ENCODE data around the gene TBC1D22B.

Gene TBC1D22B

DNA sequence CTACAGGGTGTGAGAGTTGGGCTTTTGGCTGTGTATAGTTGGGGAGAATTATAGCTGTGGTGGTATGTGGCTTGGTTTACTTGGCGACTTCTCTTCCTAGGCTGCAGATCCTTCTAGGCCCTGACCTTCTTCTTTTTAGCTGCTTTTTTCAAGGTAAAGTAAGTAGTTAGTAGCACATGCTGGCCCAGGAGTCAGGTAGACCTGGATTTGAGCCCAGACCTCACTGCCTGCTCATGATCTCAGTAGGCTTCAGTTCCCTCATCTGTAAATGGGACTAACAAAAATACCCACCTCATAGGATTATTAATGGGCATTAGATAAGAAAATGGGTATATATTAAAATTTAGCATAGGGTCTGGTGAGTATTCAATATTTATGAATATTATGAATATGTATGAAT, 17.8 kb downstream of the TBC1D22B start:
- no peak for TF ChIP-seq EZH2phosphoT487 (conservative IDR thresholded peaks at IDR 0.05; ENCODE audit: low read length)
- no peak for TF ChIP-seq CTCF (IDR thresholded peaks at IDR 0.05; ENCODE audit: insufficient read depth, low read length, poor library complexity, severe bottlenecking)
- H4K20me1 ChIP-seq (ENCODE audit: low read depth, low read length) = no peaks in the 10 kb centered on the region
- no peak overlapping the region for H3K9ac ChIP-seq (ENCODE audit: low read length)
- H3K36me3 ChIP-seq (ENCODE audit: low read length) = 0 out of 2 replicates have a peak, but pooled peaks cover 3% of the 10 kb centered on the region
- H3K79me2 ChIP-seq (ENCODE audit: insufficient read depth, low read length) = no peaks in the 10 kb centered on the region
- H3K27me3 ChIP-seq (ENCODE audit: low read length) = no peaks in the 10 kb centered on the region
- H3K9me2 ChIP-seq (replicated peaks; ENCODE audit: insufficient read depth, low read length) = no peaks in the 10 kb centered on the region
- no peaks in the 10 kb centered on the region for H3K9me3 ChIP-seq (ENCODE audit: insufficient read depth, low read length)
- no peak overlapping the region for H3K27ac ChIP-seq (ENCODE audit: low read depth, low read length)
- no peak overlapping the region for H3K4me3 ChIP-seq (ENCODE audit: insufficient read depth, low read length, poor library complexity, severe bottlenecking)
- no peak overlapping the region for H2AFZ ChIP-seq (ENCODE audit: low read depth, low read length, severe bottlenecking)
- no peaks in the 10 kb centered on the region for H3F3A ChIP-seq (ENCODE audit: insufficient read depth)
- H3K4me2 ChIP-seq (ENCODE audit: low read depth, low read length, poor library complexity, severe bottlenecking) = no peak overlapping the region

- Histone ChIP-seq H3K27ac (ENCODE audit: low read depth, low read length) (no peak overlapping the region), H3K4me2 (ENCODE audit: low read depth, low read length, poor library complexity, severe bottlenecking) (no peak overlapping the region), H3K4me3 (ENCODE audit: insufficient read depth, low read length, poor library complexity, severe bottlenecking) (no peak overlapping the region), H3K36me3 (ENCODE audit: low read length) (no peaks in the 10 kb centered on the region), H3K79me2 (ENCODE audit: insufficient read depth, low read length) (no peaks in the 10 kb centered on the region), H3F3A (ENCODE audit: insufficient read depth) (no peaks in the 10 kb centered on the region), H3K9ac (ENCODE audit: low read length) (no peak overlapping the region), H3K27me3 (ENCODE audit: low read length) (no peaks in the 10 kb centered on the region), H2AFZ (ENCODE audit: low read depth, low read length, severe bottlenecking) (no peak overlapping the region), H3K9me3 (ENCODE audit: insufficient read depth, low read length) (no peaks in the 10 kb centered on the region), H3K9me2 (replicated peaks; ENCODE audit: insufficient read depth, low read length) (no peaks in the 10 kb centered on the region), H4K20me1 (ENCODE audit: low read depth, low read length) (no peaks in the 10 kb centered on the region)
- TF ChIP-seq EZH2phosphoT487 (conservative IDR thresholded peaks at IDR 0.05; ENCODE audit: low read length) = no peak
- no peak for TF ChIP-seq CTCF (IDR thresholded peaks at IDR 0.05; ENCODE audit: insufficient read depth, low read length, poor library complexity, severe bottlenecking)
Measured at GRCh38 chr6:37277001-37277409, 19.4 kb downstream of the TBC1D22B start.

DNA sequence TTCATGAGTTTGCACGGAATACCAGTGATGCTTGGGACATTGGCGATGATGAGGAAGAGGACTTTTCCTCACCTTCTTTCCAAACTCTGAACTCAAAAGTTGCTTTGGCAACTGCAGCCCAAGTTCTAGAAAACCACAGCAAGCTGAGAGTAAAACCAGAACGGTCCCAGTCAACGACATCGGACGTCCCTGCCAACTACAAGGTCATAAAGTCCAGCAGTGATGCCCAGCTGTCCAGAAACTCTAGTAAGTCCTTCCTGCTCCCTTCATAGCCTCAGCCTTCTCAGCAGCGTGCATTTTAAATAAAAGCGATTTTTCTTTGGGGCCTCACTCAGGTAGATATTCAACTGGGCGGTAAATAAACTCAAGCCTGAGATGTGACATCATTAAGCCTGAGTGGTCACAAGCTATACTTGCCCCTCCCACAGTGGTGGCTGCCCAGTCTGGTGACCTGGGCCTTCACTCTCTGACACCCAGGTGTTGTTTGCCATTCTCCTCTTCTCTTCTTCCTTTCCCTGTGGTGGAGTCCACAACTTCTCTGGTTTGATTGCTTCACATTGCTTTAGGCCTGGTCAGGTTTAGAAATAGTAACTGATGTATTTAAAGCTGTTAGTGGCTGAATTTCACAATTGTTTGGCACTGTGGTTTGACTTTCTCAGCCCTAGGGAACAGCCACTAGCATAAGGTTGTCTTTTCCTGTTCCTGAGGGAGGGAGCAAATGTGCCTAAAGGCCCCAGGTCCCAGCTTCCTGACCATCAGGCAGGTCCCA, 22.0 kb downstream of the TBC1D22B start:
- H3K79me2 ChIP-seq (ENCODE audit: insufficient read depth, low read length) = no peaks in the 10 kb centered on the region
- H3K9ac ChIP-seq (ENCODE audit: low read length) = no peak overlapping the region
- H3K9me3 ChIP-seq (ENCODE audit: insufficient read depth, low read length) = no peaks in the 10 kb centered on the region
- H3F3A ChIP-seq (ENCODE audit: insufficient read depth) = no peaks in the 10 kb centered on the region
- TF ChIP-seq CTCF (IDR thresholded peaks at IDR 0.05; ENCODE audit: insufficient read depth, low read length, poor library complexity, severe bottlenecking) (no peak), EZH2phosphoT487 (conservative IDR thresholded peaks at IDR 0.05; ENCODE audit: low read length) (no peak)
- H3K27ac ChIP-seq (ENCODE audit: low read depth, low read length) = no peak overlapping the region
- H3K4me3 ChIP-seq (ENCODE audit: insufficient read depth, low read length, poor library complexity, severe bottlenecking) = no peak overlapping the region
- no peaks in the 10 kb centered on the region for H3K36me3 ChIP-seq (ENCODE audit: low read length)
- H3K27me3 ChIP-seq (ENCODE audit: low read length) = no peaks in the 10 kb centered on the region
- no peaks in the 10 kb centered on the region for H4K20me1 ChIP-seq (ENCODE audit: low read depth, low read length)
- H3K9me2 ChIP-seq (replicated peaks; ENCODE audit: insufficient read depth, low read length) = no peaks in the 10 kb centered on the region
- no peak overlapping the region for H3K4me2 ChIP-seq (ENCODE audit: low read depth, low read length, poor library complexity, severe bottlenecking)
- no peak overlapping the region for H2AFZ ChIP-seq (ENCODE audit: low read depth, low read length, severe bottlenecking)

Measured in SU-DHL-6 (cell line).